ENCODE data around the gene KRTAP10-11. TPM values are rescaled to one million over a fixed set of nuclear protein-coding genes. Genes with fewer than 3 reads are reported as not detected.

Gene KRTAP10-11
- total RNA-seq, 1 experiment from 2014 or later: not detected

GRCh38 chr21:44643741-44644310, 2.4 kb upstream of the KRTAP10-11 start:
- Mint-ChIP-seq H3K9me3 (peaks cover 40% of the 10 kb centered on the region), H3K36me3 (peaks cover 28% of the 10 kb centered on the region), H3K27ac (no peak overlapping the region), H3K4me3 (no peak overlapping the region), H3K27me3 (ENCODE audit: low read depth) (peaks cover 8% of the 10 kb centered on the region; the same call in 1 of the 2 replicates), H3K4me1 (peaks cover 10% of the 10 kb centered on the region)
- CTCF ChIA-PET: no interaction called here
- DNase-seq (ENCODE audit: low spot score): no peak
- ATAC-seq: no peak
- TF ChIP-seq USF1 (CRISPR knock-in tag; IDR thresholded peaks at IDR 0.05) (no peak), SOX15 (CRISPR knock-in tag; IDR thresholded peaks at IDR 0.05) (no peak), AFF4 (CRISPR knock-in tag; IDR thresholded peaks at IDR 0.05; ENCODE audit: borderline replicate concordance) (no peak), CREB1 (CRISPR knock-in tag; IDR thresholded peaks at IDR 0.05) (no peak), ARID4B (CRISPR knock-in tag; IDR thresholded peaks at IDR 0.05; ENCODE audit: borderline replicate concordance) (no peak), CTCF (IDR thresholded peaks at IDR 0.05) (no peak), MAX (CRISPR knock-in tag; IDR thresholded peaks at IDR 0.05) (no peak), ATF1 (CRISPR knock-in tag; IDR thresholded peaks at IDR 0.05) (no peak), ZNF423 (CRISPR knock-in tag; IDR thresholded peaks at IDR 0.05) (no peak), ZNF138 (CRISPR knock-in tag; conservative IDR thresholded peaks at IDR 0.05) (no peak), NR3C1 (CRISPR knock-in tag; conservative IDR thresholded peaks at IDR 0.05; ENCODE audit: low read depth) (no peak), ZNF219 (CRISPR knock-in tag; IDR thresholded peaks at IDR 0.05; ENCODE audit: borderline replicate concordance) (no peak), AR (CRISPR knock-in tag; IDR thresholded peaks at IDR 0.05) (no peak), EMX1 (CRISPR knock-in tag; IDR thresholded peaks at IDR 0.05) (no peak)
- POLR2A ChIA-PET: no interaction called here
